A673 (cell line): ENCODE measurements around the gene GEMIN8. TPM values are rescaled to one million over a fixed set of nuclear protein-coding genes. Genes with fewer than 3 reads are reported as not detected.

Experiments
- BruUV-seq: library from RNA; stranded (reverse); fragments of 400-500 nt; replicated peaks from 2 replicates; lab custom pipeline; 2021; lab: Mats Ljungman, UMichigan
- CTCF ChIA-PET: fragments of 300-600 bp; sonication (Branson Sonifier 250); formaldehyde crosslinking; loops from one replicate; lab custom pipeline; 2022; ENCODE audit warnings: antibody characterized with exemption; lab: Charles Lee
- POLR2A ChIA-PET: fragments of 300-600 bp; sonication (Branson Sonifier 250); formaldehyde crosslinking; loops from one replicate; lab custom pipeline; 2022; ENCODE audit warnings: antibody characterized with exemption; ENCODE audit not compliant: low non-redundant PET; lab: Charles Lee
- DNase-seq: peaks from one replicate; pipeline ENCODE4 v3.0.0-alpha.2; 2015; ENCODE audit warnings: low spot score
- H3K27ac ChIP-seq: fragments of 200-600 bp; sonication (generic); 2 replicates; pipeline ENCODE4 v1.5.1; 2016; ENCODE audit warnings: mixed run types, low read depth, mild to moderate bottlenecking, mixed read lengths, antibody characterized with exemption, low read length; ENCODE audit not compliant: poor library complexity, severe bottlenecking
- H3K27me3 ChIP-seq: fragments of 200-600 bp; sonication (generic); replicated peaks from 2 replicates; pipeline ENCODE4 v1.6.1; 2017; ENCODE audit warnings: mixed run types, low read depth, mild to moderate bottlenecking, mixed read lengths, antibody characterized with exemption, low read length; ENCODE audit not compliant: insufficient read depth, poor library complexity
- H3K36me3 ChIP-seq: fragments of 200-600 bp; sonication (generic); 2 replicates; pipeline ENCODE4 v1.6.1; 2016; ENCODE audit warnings: mixed run types, mild to moderate bottlenecking, mixed read lengths, antibody characterized with exemption, low read length; ENCODE audit not compliant: insufficient read depth, poor library complexity, severe bottlenecking
- H3K4me1 ChIP-seq: fragments of 200-600 bp; sonication (generic); 2 replicates; pipeline ENCODE4 v1.6.1; 2017; ENCODE audit warnings: mixed run types, mild to moderate bottlenecking, mixed read lengths, antibody characterized with exemption, low read length; ENCODE audit not compliant: insufficient read depth, poor library complexity, severe bottlenecking
- H3K4me3 ChIP-seq: fragments of 200-600 bp; sonication (generic); 2 replicates; pipeline ENCODE4 v1.5.1; 2016; ENCODE audit warnings: low read depth, mixed run types, mild to moderate bottlenecking, mixed read lengths, low read length; ENCODE audit not compliant: poor library complexity, severe bottlenecking
- H3K9me3 ChIP-seq: fragments of 200-600 bp; sonication (generic); 2 replicates; pipeline ENCODE4 v1.6.1; 2016; ENCODE audit warnings: mixed run types, low read depth, mild to moderate bottlenecking, mixed read lengths, antibody characterized with exemption, low read length; ENCODE audit not compliant: poor library complexity, severe bottlenecking
- EZH2 ChIP-seq: fragments of 200-600 bp; sonication (generic); IDR thresholded peaks from 2 replicates; pipeline ENCODE4 v1.6.1; 2017; ENCODE audit warnings: borderline replicate concordance, low read depth, mild to moderate bottlenecking, mixed read lengths, antibody characterized with exemption, low read length; ENCODE audit not compliant: poor library complexity, severe bottlenecking
- intact Hi-C: fragments of 100-400 bp; cut with micrococcal nuclease; formaldehyde crosslinking; loops from one replicate; pipeline ENCODE4 v1.10.0; 2022; ENCODE audit not compliant: unreplicated experiment
- total RNA-seq: library from RNA; stranded (reverse); gene quantifications from 2 replicates; pipeline ENCODE4 v1.2.3, GENCODE V29; 2021
- TF ChIP-seq, protein P1 (sequence below): fragments of 300-800, 200-600 bp; sonication (generic); conservative IDR thresholded peaks from 2 replicates; pipeline ENCODE4 v1.5.1; 2017; ENCODE audit warnings: low read depth, mild to moderate bottlenecking, antibody characterized with exemption, low read length, moderate library complexity, mixed read lengths

GEMIN8 gene
- total RNA-seq, 1 experiment from 2014 or later = 9.2 TPM

- ChIA-PET POLR2A (no interaction called here), CTCF (no interaction called here)
- Histone ChIP-seq H3K9me3 (no peaks in the 10 kb centered on the region), H3K4me1 (no peaks in the 10 kb centered on the region), H3K4me3 (no peak overlapping the region), H3K27me3 (no peaks in the 10 kb centered on the region), H3K36me3 (no peaks in the 10 kb centered on the region), H3K27ac (no peak overlapping the region)
- intact Hi-C loops = no loop called here
- TF ChIP-seq, protein P1, sequence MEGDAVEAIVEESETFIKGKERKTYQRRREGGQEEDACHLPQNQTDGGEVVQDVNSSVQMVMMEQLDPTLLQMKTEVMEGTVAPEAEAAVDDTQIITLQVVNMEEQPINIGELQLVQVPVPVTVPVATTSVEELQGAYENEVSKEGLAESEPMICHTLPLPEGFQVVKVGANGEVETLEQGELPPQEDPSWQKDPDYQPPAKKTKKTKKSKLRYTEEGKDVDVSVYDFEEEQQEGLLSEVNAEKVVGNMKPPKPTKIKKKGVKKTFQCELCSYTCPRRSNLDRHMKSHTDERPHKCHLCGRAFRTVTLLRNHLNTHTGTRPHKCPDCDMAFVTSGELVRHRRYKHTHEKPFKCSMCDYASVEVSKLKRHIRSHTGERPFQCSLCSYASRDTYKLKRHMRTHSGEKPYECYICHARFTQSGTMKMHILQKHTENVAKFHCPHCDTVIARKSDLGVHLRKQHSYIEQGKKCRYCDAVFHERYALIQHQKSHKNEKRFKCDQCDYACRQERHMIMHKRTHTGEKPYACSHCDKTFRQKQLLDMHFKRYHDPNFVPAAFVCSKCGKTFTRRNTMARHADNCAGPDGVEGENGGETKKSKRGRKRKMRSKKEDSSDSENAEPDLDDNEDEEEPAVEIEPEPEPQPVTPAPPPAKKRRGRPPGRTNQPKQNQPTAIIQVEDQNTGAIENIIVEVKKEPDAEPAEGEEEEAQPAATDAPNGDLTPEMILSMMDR = no peak
- TF ChIP-seq EZH2 = no peak
- DNase-seq = no peak
- no TSS peak for BruUV-seq
These were observed 64.2 kb downstream of the GEMIN8 start for GRCh38 chrX:13965531-13965930.

GRCh38 chrX:13956998-13957397 lies 72.7 kb downstream of the GEMIN8 start:
- intact Hi-C loops = no loop called here
- DNase-seq = no peak
- H3K4me3 ChIP-seq = no peak overlapping the region
- no peak overlapping the region for H3K27ac ChIP-seq
- no TSS peak for BruUV-seq
- H3K36me3 ChIP-seq = no peaks in the 10 kb centered on the region
- no peaks in the 10 kb centered on the region for H3K9me3 ChIP-seq
- ChIA-PET CTCF (no interaction called here), POLR2A (no interaction called here)
- TF ChIP-seq, protein P1 = no peak
- no peak for TF ChIP-seq EZH2
- H3K27me3 ChIP-seq = peaks cover 17% of the 10 kb centered on the region
- H3K4me1 ChIP-seq = no peaks in the 10 kb centered on the region

Other genes starting within 250 kb of the GEMIN8 start
- gene GPM6B, start 212.8 kb downstream of the GEMIN8 start, total RNA-seq = 7.6 and 9.5 TPM in 2 replicates